Gastrocnemius medialis (tissue), 4 donors: ENCODE results near the gene MOXD1. TPM values are rescaled to one million over a fixed set of nuclear protein-coding genes. Genes with fewer than 3 reads are reported as not detected.
A peak's percentile ranks its signal among the peaks of the same experiment; 100 is the strongest.

Experiments
- ATAC-seq, 2 donors: fragments of 150-250 bp; one replicate each; pipeline ENCODE4 v1.9.1; 2016
- DNase-seq, 2 donors: peaks; one replicate each; pipeline ENCODE4 v3.0.0-alpha.2; 2019
- H3K27ac ChIP-seq, 4 donors: fragments of 200-600 bp; sonication (generic); 1 replicate in 1 of 4; 2 replicates in 3 of 4; pipeline ENCODE4 v1.5.1; 2016 to 2018; ENCODE audit warnings: mild to moderate bottlenecking in 2 of 4, moderate library complexity in 1 of 4
- H3K27me3 ChIP-seq, 3 donors: fragments of 200-600 bp; sonication (generic) in 2 of 3; 1 replicate in 1 of 3; 2 replicates in 2 of 3; pipeline versions ENCODE4 v1.5.1 to v1.6.0; 2016 to 2019; ENCODE audit warnings: mild to moderate bottlenecking in 1 of 3, moderate library complexity in 1 of 3
- H3K36me3 ChIP-seq, 2 donors: fragments of 200-600 bp; sonication (generic) in 1 of 2; one replicate each; pipeline ENCODE4 v1.5.1; 2017 to 2018
- H3K4me1 ChIP-seq, 2 donors: fragments of 200-600 bp; sonication (generic) in 1 of 2; one replicate each; pipeline ENCODE4 v1.5.1; 2016 to 2017; ENCODE audit warnings: mild to moderate bottlenecking in 2 of 2
- H3K4me3 ChIP-seq, 4 donors: fragments of 200-600 bp; sonication (generic) in 3 of 4; 1 replicate in 1 of 4; 2 replicates in 3 of 4; pipeline ENCODE4 v1.5.1; 2016 to 2019; ENCODE audit warnings: mild to moderate bottlenecking in 2 of 4
- H3K9me3 ChIP-seq, 3 donors: fragments of 200-600 bp; sonication (generic) in 2 of 3; 1 replicate in 1 of 3; 2 replicates in 2 of 3; pipeline ENCODE4 v1.5.1; 2016 to 2019
- POLR2A ChIP-seq, 2 donors: fragments of 450-650 bp; IDR thresholded peaks; one replicate each; pipeline ENCODE4 v1.6.1; 2017; ENCODE audit warnings: antibody characterized with exemption in 2 of 2, mild to moderate bottlenecking in 2 of 2, moderate library complexity in 2 of 2
- in situ Hi-C, 4 donors: fragments of 200-750 bp; cut with MboI; loops; one replicate each; pipeline versions ENCODE4 v1.15.0 to v1.8.0; 2017; ENCODE audit warnings: low sequenced_read_pairs in 4 of 4
- intact Hi-C: fragments of 100-400 bp; cut with DNase I; formaldehyde crosslinking; loops from one replicate; pipeline ENCODE4 v1.15.1; 2023; ENCODE audit warnings: low total_unique reads
- total RNA-seq, 4 donors: library from RNA; depleted of rRNA; stranded (reverse); fragments of >200 nt; gene quantifications; one replicate each; pipeline versions ENCODE4 v1.1.0 to v1.2.3, GENCODE V29; 2016
- TF ChIP-seq, protein P1 (sequence below), 5 experiments: fragments of 450-650 bp in 3 of 5; fragments of 200-600 bp in 2 of 5; sonication (generic) in 2 of 5; IDR thresholded peaks in 4 of 5; conservative IDR thresholded peaks in 1 of 5; 1 replicate in 4 of 5; 2 replicates in 1 of 5; pipeline ENCODE4 v1.5.1; 2016 to 2019; ENCODE audit warnings: antibody characterized with exemption in 5 of 5, mild to moderate bottlenecking in 3 of 5, moderate library complexity in 3 of 5

The MOXD1 gene
- total RNA-seq, 4 donors from 2014 or later, result 0.62 to 0.69 (median 0.66) TPM; not detected in 1

DNA sequence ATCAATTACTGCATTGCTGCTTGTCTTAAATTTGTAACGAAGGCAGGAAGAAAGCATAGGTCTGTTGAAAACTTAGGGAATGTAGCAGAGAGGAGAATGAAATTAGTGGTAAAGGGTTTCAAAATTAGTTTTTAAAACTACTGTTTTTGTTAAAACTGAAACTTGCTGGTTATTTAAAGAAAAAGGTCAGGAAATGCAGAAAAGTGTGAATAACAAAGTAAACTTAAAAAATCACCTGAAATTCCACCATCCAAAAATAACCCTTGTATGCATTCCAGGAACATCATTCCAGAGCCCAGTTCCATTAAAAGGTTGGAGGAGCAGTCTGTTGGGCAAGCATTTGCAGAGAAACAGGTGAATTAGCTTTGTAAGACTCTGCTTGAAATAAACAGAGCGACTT is 3.1 kb upstream of the MOXD1 start:
- peaks cover 16 to 33% (median 31%) of the 10 kb centered on the region in 3 donors for H3K27me3 ChIP-seq
- DNase-seq, result no peak
- H3K36me3 ChIP-seq, result no peaks in the 10 kb centered on the region
- H3K27ac ChIP-seq, result no peak overlapping the region
- TF ChIP-seq POLR2A (IDR thresholded peaks at IDR 0.05), result no peak
- TF ChIP-seq, protein P1, sequence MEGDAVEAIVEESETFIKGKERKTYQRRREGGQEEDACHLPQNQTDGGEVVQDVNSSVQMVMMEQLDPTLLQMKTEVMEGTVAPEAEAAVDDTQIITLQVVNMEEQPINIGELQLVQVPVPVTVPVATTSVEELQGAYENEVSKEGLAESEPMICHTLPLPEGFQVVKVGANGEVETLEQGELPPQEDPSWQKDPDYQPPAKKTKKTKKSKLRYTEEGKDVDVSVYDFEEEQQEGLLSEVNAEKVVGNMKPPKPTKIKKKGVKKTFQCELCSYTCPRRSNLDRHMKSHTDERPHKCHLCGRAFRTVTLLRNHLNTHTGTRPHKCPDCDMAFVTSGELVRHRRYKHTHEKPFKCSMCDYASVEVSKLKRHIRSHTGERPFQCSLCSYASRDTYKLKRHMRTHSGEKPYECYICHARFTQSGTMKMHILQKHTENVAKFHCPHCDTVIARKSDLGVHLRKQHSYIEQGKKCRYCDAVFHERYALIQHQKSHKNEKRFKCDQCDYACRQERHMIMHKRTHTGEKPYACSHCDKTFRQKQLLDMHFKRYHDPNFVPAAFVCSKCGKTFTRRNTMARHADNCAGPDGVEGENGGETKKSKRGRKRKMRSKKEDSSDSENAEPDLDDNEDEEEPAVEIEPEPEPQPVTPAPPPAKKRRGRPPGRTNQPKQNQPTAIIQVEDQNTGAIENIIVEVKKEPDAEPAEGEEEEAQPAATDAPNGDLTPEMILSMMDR (IDR thresholded peaks at IDR 0.05 in 4 of 5, conservative IDR thresholded peaks at IDR 0.05 in 1 of 5), result no peak
- intact Hi-C loops, result no loop called here
- no peaks in the 10 kb centered on the region for H3K9me3 ChIP-seq
- no peak overlapping the region for H3K4me3 ChIP-seq
- H3K4me1 ChIP-seq, result no peaks in the 10 kb centered on the region
- no peak for ATAC-seq
- in situ Hi-C loops, result no loop called here

DNA sequence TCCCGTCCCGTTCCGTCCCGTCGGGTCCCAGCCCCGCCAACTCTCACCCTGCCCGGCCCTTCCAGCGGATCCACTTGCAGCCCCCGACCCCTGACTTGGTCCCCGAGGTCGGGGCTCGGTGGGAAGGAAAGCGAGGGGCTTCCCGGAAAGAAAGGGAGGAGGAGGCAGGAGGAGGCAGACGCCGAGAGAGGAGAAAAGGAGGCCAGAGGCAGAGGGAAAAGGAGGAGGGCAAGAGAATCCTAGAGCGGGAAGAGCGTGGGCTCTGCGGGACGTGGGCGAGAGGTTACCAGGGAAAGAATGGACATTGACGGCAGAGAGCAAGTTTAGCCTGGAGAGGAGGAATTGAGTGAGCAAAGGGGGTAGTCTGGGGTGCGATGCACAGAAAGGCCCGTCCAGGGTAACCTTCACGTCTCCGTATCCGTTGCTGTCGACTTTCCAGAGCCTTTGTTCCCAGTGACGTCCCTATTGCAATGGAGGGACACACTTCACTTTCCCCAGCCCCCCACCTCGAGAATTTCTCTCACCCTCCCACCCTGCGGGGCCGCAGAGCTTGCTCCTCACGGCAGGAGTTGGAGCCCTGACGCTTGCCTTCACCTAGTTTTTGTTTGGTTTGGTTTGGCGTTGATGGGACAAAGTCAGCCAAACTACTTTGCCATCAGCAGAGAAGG is 477 bp upstream of the MOXD1 start:
- intact Hi-C loops, result no loop called here
- in situ Hi-C loops, result no loop called here
- peaks cover 18 to 41% (median 31%) of the 10 kb centered on the region in 3 donors for H3K27me3 ChIP-seq
- no peaks in the 10 kb centered on the region for H3K9me3 ChIP-seq
- no peaks in the 10 kb centered on the region for H3K36me3 ChIP-seq
- DNase-seq (no peak), ATAC-seq (no peak)
- peak overlapping the region; percentile 28 to 54 (median 47) for H3K4me3 ChIP-seq
- no peak overlapping the region for H3K27ac ChIP-seq
- TF ChIP-seq POLR2A (IDR thresholded peaks at IDR 0.05), result no peak
- TF ChIP-seq, protein P1 (IDR thresholded peaks at IDR 0.05 in 4 of 5, conservative IDR thresholded peaks at IDR 0.05 in 1 of 5), result peak in 1 of 5 experiments; percentile 2
- no peaks in the 10 kb centered on the region for H3K4me1 ChIP-seq

DNA sequence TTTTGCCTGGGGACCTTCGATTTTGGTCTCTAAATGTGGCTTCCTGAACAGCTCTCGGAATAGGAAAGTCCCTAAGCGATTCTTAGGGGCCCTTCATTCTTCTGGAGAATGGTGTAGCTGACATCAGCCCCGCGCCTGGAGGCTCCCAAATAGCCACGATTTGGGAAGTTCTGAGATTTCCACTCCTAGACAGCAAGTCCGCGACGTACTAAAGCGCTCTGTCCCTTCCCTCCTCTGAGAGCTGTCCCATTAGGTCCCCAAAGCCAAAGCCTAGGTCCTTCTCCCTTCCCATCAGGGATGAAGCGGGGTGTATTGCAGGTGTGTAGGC is 756 bp downstream of the MOXD1 start:
- Histone ChIP-seq H3K4me1 (no peaks in the 10 kb centered on the region), H3K36me3 (no peaks in the 10 kb centered on the region), H3K9me3 (no peaks in the 10 kb centered on the region), H3K4me3 (peak overlapping the region; percentile 41 to 54 (median 48)), H3K27me3 (peaks cover 14 to 41% (median 31%) of the 10 kb centered on the region in 3 donors), H3K27ac (no peak overlapping the region)
- in situ Hi-C loops (no loop called here), intact Hi-C loops (no loop called here)
- no peak for DNase-seq
- no peak for ATAC-seq
- TF ChIP-seq, protein P1 (IDR thresholded peaks at IDR 0.05 in 4 of 5, conservative IDR thresholded peaks at IDR 0.05 in 1 of 5), result no peak
- TF ChIP-seq POLR2A (IDR thresholded peaks at IDR 0.05), result no peak

DNA sequence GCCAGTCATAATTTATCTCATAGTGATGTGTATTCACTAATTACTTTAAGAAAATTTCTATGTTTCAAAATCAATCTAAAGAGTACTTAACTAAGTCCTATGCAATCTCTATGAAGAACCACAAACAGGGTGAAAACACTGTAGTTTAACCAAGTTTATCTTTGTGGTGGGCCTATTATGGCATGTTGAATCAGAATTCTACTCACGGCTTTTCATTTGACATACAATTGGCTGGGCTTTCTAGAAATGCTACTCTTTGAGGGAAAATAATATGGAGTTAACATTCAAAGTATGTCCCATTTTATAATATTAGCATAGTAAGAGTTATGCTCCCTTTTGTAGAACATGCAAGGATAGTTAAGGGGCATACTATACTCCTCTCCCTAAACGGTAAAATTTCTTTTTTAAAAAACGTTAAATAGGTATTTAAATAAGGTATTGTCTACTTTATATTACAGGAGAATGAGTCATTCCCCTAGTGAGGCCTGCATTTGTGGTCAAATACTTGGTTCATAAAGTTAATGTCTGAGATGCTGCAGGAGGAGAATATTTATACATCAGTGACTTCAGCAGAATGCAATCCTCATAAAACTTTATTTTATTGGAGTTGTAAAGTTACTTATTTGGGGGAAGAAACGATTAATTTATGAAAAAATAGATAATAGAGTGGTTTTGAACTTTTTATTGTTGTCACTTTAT is 1.8 kb downstream of the MOXD1 start:
- TF ChIP-seq, protein P1 (IDR thresholded peaks at IDR 0.05 in 4 of 5, conservative IDR thresholded peaks at IDR 0.05 in 1 of 5), result no peak
- no peak for TF ChIP-seq POLR2A (IDR thresholded peaks at IDR 0.05)
- no peak overlapping the region for H3K27ac ChIP-seq
- no peaks in the 10 kb centered on the region for H3K9me3 ChIP-seq
- peaks cover 14 to 41% (median 31%) of the 10 kb centered on the region in 3 donors for H3K27me3 ChIP-seq
- H3K36me3 ChIP-seq, result no peaks in the 10 kb centered on the region
- in situ Hi-C loops, result no loop called here
- no peak for DNase-seq
- intact Hi-C loops, result no loop called here
- no peak for ATAC-seq
- H3K4me1 ChIP-seq, result no peaks in the 10 kb centered on the region
- H3K4me3 ChIP-seq, result no peak overlapping the region
